Measurements from ENCODE around the gene NAGS. TPM values are rescaled to one million over a fixed set of nuclear protein-coding genes. Genes with fewer than 3 reads are reported as not detected.
A peak's percentile ranks its signal among the peaks of the same experiment; 100 is the strongest.

NAGS gene
- total RNA-seq, 2 experiments from 2014 or later: 1.5 TPM

DNA sequence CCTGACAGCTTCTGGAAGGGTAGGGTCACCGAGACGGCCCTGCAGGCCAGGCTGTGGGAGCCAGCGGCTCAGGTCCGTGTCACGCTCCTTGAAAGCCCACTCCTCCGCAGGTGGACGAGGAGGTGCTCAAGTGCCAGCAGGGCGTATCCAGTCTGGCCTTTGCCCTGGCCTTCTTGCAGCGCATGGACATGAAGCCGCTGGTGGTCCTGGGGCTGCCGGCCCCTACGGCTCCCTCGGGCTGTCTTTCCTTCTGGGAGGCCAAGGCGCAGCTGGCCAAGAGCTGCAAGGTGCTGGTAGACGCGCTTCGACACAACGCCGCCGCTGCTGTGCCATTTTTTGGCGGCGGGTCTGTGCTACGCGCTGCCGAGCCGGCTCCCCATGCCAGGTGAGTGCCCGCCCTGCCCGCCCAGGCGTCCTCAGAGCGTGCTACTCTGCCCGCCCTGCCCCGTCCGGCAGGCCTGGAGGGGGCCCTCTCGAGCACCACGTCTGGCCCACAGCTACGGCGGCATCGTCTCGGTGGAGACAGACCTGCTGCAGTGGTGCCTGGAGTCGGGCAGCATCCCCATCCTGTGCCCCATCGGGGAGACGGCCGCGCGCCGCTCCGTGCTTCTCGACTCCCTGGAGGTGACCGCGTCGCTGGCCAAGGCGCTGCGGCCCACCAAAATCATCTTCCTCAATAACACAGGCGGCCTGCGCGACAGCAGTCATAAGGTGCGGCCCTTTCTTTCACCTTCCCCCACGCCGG lies 1.3 kb downstream of the NAGS start:
- DNase-seq: peak; percentile 47
- Mint-ChIP-seq H3K4me3 (peak overlapping the region; percentile 79), H3K27ac (no peak overlapping the region), H3K36me3 (ENCODE audit: low read depth) (peaks cover 3% of the 10 kb centered on the region), H3K9me3 (no peaks in the 10 kb centered on the region), H3K4me1 (peaks cover 33% of the 10 kb centered on the region), H3K27me3 (peaks cover 18% of the 10 kb centered on the region)
- CTCF ChIA-PET: interaction anchor here (3.0 kb wide), 1 partner anchor 62 kb away, joined by 11 read pairs; no protein-coding TSS in a partner anchor
- POLR2A ChIA-PET: interaction anchor here (1.9 kb wide), 1 partner anchor 97 kb away, joined by 4 read pairs; no protein-coding TSS in a partner anchor

DNA sequence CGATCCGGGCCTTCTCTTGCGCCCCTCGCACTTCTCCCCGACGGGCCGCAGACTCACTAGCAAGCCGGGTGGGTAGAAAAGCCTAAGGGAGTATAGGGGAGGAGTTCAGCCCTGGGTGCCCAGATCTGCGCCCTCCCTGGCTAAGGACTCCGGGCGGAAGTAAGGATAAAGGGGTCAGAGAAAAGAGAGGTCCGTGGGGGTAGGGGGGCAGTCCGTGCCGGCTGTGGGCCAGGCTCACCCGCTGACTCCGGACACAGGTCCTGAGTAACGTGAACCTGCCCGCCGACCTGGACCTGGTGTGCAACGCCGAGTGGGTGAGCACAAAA lies 1.8 kb downstream of the NAGS start:
- H3K27me3 Mint-ChIP-seq: peaks cover 18% of the 10 kb centered on the region
- peak overlapping the region; percentile 79 for H3K4me3 Mint-ChIP-seq
- H3K36me3 Mint-ChIP-seq (ENCODE audit: low read depth): peaks cover 4% of the 10 kb centered on the region
- ChIA-PET POLR2A (interaction anchor here (1.9 kb wide), 1 partner anchor 117 kb away, joined by 7 read pairs; the partner anchor contains the start of gene HDAC5), CTCF (interaction anchor here (1.0 to 3.0 kb wide), 2 partner anchors 37 to 62 kb away, joined by 3 to 11 read pairs; no protein-coding TSS in a partner anchor)
- peaks cover 33% of the 10 kb centered on the region for H3K4me1 Mint-ChIP-seq
- no peak overlapping the region for H3K27ac Mint-ChIP-seq
- no peak for DNase-seq
- H3K9me3 Mint-ChIP-seq: no peaks in the 10 kb centered on the region

DNA sequence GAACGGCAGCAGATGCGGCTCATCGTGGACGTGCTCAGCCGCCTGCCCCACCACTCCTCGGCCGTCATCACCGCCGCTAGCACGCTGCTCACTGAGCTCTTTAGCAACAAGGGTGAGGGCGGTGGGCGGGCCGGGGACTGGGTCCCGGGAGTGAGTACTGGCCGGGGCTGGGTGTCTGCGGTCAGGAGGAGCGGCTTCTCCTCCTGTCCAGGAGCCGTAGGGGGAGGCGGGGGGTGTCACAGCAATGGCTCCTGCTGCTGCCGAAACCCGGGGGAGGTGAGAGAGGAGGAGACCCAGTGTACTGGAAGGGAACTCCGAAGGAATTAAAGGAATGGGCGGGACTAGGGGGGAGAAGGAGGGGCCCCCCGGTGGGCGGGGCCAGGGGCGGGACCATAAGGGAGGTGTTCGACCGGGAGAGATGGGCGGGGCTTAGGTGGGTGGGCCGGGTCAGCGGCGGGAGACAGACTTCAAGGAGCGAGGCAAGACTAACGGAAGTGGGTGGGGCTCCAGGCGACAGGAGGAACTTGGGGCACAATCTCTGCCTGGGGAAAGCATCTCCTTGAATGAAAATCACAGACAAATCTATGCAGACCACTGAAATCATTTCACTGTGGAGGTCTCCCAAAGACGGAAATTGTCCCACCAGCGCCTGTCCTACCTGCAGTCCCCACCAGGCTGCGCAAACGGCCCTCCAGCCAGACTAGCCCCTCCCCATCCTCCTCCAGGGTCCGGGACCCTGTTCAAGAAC lies 2.4 kb downstream of the NAGS start:
- CTCF ChIA-PET: interaction anchor here (0.6 to 3.0 kb wide), 4 partner anchors 33 to 157 kb away, joined by 3 to 11 read pairs (median 3); no protein-coding TSS in a partner anchor
- H3K4me1 Mint-ChIP-seq: peaks cover 36% of the 10 kb centered on the region

DNA sequence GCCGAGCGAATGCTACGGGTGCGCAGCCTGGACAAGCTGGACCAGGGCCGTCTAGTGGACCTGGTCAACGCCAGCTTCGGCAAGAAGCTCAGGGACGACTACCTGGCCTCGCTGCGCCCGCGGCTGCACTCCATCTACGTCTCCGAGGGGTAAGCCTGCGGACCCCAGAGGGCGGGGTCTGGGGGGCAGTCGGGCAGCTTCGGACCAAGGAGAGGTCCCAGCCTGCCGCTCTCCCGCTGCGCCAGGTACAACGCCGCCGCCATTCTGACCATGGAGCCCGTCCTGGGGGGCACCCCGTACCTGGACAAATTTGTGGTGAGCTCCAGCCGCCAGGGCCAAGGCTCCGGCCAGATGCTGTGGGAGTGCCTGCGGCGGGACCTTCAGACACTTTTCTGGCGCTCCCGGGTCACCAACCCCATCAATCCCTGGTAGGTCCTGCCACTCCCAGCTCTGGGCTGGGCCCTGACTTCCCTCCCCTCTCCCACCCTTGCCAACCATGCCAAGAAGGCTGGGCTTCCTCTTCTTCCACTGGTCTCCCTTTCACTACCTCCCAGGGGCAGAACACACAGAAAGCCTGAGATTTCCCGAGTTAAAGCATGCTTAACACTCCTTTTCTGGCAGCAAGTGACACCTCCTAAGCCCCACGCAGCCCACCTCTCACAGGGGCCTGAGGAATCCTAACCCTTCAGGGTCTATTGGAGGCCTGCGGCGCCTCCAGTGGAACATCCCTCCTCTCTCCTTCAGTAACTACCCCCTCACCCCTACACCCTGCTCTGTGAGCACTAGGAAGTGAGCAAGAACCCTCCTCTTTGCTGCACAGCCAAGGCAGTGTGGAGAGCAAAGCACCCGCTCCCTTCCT lies 3.2 kb downstream of the NAGS start:
- CTCF ChIA-PET: interaction anchor here (0.6 to 3.0 kb wide), 6 partner anchors 9 to 157 kb away, joined by 3 to 11 read pairs (median 3); no protein-coding TSS in a partner anchor
- Mint-ChIP-seq H3K4me3 (peak overlapping the region; percentile 79), H3K27me3 (peaks cover 18% of the 10 kb centered on the region), H3K36me3 (ENCODE audit: low read depth) (peaks cover 8% of the 10 kb centered on the region), H3K27ac (peak overlapping the region; percentile 59), H3K9me3 (no peaks in the 10 kb centered on the region), H3K4me1 (peaks cover 35% of the 10 kb centered on the region)
- POLR2A ChIA-PET: interaction anchor here (0.8 to 1.9 kb wide), 3 partner anchors 9 to 116 kb away, joined by 3 to 7 read pairs (median 4); partner anchors contain the start of gene HDAC5
- peak; percentile 20 for DNase-seq

More for the DNA sequence above, 2.4 kb downstream of the NAGS start:
- H3K9me3 Mint-ChIP-seq: no peaks in the 10 kb centered on the region
- DNase-seq: peak; percentile 99
- peaks cover 18% of the 10 kb centered on the region for H3K27me3 Mint-ChIP-seq
- peak overlapping the region; percentile 59 for H3K27ac Mint-ChIP-seq
- POLR2A ChIA-PET: interaction anchor here (1.9 kb wide), 1 partner anchor 116 kb away, joined by 7 read pairs; the partner anchor contains the start of gene HDAC5
- peak overlapping the region; percentile 79 for H3K4me3 Mint-ChIP-seq
- H3K36me3 Mint-ChIP-seq (ENCODE audit: low read depth): peaks cover 8% of the 10 kb centered on the region

DNA sequence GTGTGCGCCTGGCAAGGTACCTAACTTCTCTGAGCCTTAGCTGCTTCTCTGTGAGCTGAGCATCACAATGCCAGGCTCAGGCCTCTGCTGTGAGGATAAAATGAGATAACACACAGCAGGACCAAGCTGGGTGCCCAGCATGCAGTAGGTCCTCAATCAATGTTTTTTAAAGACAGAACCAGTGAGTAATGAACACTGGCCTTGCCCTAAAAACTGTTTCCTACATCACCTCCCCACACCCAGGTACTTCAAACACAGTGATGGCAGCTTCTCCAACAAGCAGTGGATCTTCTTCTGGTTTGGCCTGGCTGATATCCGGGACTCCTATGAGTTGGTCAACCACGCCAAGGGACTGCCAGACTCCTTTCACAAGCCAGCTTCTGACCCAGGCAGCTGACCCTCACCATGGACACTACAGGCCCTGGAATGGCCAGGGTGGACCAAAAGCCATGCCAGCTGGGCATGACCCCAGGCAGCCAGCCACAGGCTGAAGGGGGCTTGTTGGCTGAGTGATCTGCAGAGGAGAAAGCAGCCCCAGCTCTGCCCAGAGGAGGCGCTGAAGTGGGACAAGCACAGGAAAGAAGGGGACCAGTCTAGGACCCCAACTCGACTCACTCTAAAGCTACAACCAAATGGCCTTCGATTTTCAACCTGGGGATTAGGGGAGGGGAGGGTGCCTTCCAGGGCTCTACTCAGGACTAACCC lies 3.9 kb downstream of the NAGS start:
- H3K9me3 Mint-ChIP-seq: no peaks in the 10 kb centered on the region
- peaks cover 18% of the 10 kb centered on the region for H3K27me3 Mint-ChIP-seq
- CTCF ChIA-PET: interaction anchor here (0.6 to 3.0 kb wide), 4 partner anchors 8 to 64 kb away, joined by 3 to 11 read pairs (median 4); no protein-coding TSS in a partner anchor
- peak overlapping the region; percentile 79 for H3K4me3 Mint-ChIP-seq
- no peak for DNase-seq
- H3K36me3 Mint-ChIP-seq (ENCODE audit: low read depth): peaks cover 8% of the 10 kb centered on the region
- H3K27ac Mint-ChIP-seq: peak overlapping the region; percentile 37
- POLR2A ChIA-PET: interaction anchor here (0.7 to 1.9 kb wide), 5 partner anchors 8 to 1010 kb away, joined by 3 to 7 read pairs (median 3); partner anchors contain the start of genes HDAC5 and RPL27
- H3K4me1 Mint-ChIP-seq: peaks cover 40% of the 10 kb centered on the region

DNA sequence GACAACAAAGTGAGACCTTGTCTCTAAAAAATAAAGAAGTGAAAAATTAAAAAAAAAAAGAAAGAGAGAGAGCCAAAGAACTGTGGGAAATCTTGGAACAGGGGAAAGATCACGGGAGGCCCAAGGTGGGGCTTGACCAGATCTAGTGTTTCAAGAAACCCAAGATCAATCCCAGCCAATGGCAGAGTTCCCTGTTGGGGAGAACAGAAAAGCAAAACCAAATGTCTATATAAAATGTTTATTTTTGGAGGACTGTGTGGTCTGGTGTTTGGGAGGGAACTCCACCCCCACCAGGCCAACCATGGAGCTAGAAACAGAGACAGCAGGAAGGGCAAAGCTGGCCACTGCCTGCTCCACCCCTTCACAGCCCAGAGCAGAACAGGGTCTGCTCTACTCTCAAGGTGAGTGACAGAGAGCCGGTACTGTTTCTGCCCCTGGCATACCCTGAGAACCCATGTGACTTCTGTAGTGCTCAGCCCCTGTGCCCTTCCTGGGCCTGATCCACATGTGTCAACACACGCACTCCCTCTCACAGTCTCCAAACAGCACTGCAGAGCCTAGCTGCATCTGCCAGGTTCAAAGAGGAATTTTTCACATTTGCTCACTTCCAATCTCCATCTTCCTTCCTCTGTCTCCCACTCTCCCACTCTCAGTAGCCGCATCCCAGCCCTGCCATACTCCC lies 6.7 kb downstream of the NAGS start:
- peaks cover 47% of the 10 kb centered on the region for H3K4me1 Mint-ChIP-seq
- peaks cover 4% of the 10 kb centered on the region for H3K27me3 Mint-ChIP-seq

DNA sequence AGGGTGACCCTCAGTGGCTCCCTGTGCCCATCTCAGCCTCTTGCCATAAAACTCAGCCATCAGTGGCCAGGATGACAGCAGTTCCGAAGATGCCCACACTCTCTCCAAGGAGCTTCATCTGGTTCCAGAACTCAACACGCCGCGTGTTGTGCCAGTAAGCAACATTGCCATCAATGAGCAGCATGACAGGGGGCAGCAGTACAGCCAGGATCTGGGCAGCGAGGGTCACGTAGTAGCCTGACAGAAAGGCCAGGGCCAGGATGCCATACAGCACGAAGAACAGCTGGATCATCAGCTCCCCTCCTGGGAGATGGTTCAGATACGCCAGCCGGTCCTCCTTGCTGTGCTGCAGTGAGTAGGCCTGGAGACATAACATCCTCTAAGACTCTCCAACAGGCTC lies 7.5 kb downstream of the NAGS start:
- Mint-ChIP-seq H3K36me3 (ENCODE audit: low read depth) (peaks cover 10% of the 10 kb centered on the region), H3K4me1 (peaks cover 40% of the 10 kb centered on the region), H3K9me3 (no peaks in the 10 kb centered on the region), H3K4me3 (no peak overlapping the region), H3K27me3 (no peaks in the 10 kb centered on the region), H3K27ac (no peak overlapping the region)
- no peak for DNase-seq
- ChIA-PET POLR2A (interaction anchor here (2.0 kb wide), 1 partner anchor 112 kb away, joined by 4 read pairs; the partner anchor contains the start of gene HDAC5), CTCF (interaction anchor here (0.6 to 1.6 kb wide), 2 partner anchors 28 to 68 kb away, joined by 3 read pairs; no protein-coding TSS in a partner anchor)

More for the DNA sequence above, 6.7 kb downstream of the NAGS start:
- H3K27ac Mint-ChIP-seq: no peak overlapping the region
- no peaks in the 10 kb centered on the region for H3K9me3 Mint-ChIP-seq
- peaks cover 10% of the 10 kb centered on the region for H3K36me3 Mint-ChIP-seq (ENCODE audit: low read depth)
- no peak overlapping the region for H3K4me3 Mint-ChIP-seq
- DNase-seq: no peak
- ChIA-PET CTCF (interaction anchor here (0.6 to 1.6 kb wide), 2 partner anchors 67 to 535 kb away, joined by 3 read pairs; no protein-coding TSS in a partner anchor), POLR2A (interaction anchor here (2.0 kb wide), 1 partner anchor 113 kb away, joined by 4 read pairs; the partner anchor contains the start of gene HDAC5)

DNA sequence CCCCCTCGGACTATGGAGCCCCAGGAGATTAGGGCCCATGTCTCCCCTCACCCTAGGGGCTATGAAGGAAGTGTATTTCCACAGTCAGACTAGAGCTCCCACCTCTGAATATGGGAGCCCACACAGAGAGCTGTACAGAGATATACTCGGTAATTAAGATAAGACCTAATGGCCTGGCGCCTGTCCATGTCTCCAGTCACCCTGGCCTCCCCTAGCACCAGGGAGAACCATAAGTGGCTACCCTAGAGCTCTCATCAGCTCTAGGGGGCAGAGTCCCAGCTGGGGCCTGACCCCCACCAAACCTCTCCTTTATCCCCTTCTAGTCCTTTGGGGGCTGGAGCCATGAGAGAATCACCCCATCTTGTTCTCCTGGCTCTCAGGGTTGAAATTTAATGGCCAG lies 8.0 kb downstream of the NAGS start:
- H3K4me3 Mint-ChIP-seq: no peak overlapping the region
- H3K36me3 Mint-ChIP-seq (ENCODE audit: low read depth): peaks cover 10% of the 10 kb centered on the region
- H3K27me3 Mint-ChIP-seq: no peaks in the 10 kb centered on the region
- peaks cover 38% of the 10 kb centered on the region for H3K4me1 Mint-ChIP-seq
- H3K27ac Mint-ChIP-seq: no peak overlapping the region
- no peaks in the 10 kb centered on the region for H3K9me3 Mint-ChIP-seq
- DNase-seq: no peak
- ChIA-PET CTCF (no interaction called here), POLR2A (interaction anchor here (2.0 kb wide), 1 partner anchor 111 kb away, joined by 4 read pairs; the partner anchor contains the start of gene HDAC5)

DNA sequence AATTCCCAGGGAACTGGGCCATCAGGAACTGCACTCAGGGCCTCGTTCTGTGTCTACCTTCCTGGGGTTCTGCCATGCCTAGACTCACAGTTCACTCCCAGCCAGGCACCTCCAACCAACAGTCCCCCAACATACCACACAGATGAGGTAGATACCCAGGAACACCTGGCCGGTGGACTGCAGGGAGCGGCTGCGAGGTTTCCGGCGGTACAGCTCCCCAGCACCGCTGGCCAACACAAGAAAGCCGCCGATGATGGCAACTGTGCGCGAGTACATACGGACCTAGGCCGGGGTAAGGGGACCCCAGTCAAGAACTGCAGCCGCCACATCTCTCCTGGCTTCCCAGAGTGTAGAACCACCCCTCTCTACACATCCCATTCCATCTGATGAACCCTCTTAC lies 8.5 kb downstream of the NAGS start:
- Mint-ChIP-seq H3K27me3 (no peaks in the 10 kb centered on the region), H3K4me1 (peaks cover 35% of the 10 kb centered on the region), H3K4me3 (no peak overlapping the region), H3K27ac (no peak overlapping the region), H3K9me3 (no peaks in the 10 kb centered on the region), H3K36me3 (ENCODE audit: low read depth) (peaks cover 10% of the 10 kb centered on the region)
- no peak for DNase-seq
- ChIA-PET CTCF (no interaction called here), POLR2A (interaction anchor here (2.0 kb wide), 1 partner anchor 111 kb away, joined by 4 read pairs; the partner anchor contains the start of gene HDAC5)

DNA sequence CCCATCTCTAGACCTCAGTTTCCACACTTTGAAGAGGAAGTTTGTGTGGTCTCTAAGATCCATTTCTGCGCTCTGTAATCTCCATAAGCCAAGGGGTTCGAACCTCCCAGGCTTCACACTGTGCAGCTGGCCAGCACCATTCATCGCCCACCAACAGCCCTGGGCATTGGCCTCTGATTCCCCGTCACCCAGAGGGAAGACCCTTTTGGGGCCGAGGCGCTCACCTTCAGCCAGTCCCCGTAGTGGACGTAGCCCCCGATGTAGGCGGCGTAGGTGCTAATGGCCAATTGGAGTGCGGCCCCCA lies 9.7 kb downstream of the NAGS start:
- Mint-ChIP-seq H3K9me3 (no peaks in the 10 kb centered on the region), H3K36me3 (ENCODE audit: low read depth) (peaks cover 7% of the 10 kb centered on the region), H3K4me3 (peak overlapping the region; percentile 98), H3K27me3 (no peaks in the 10 kb centered on the region), H3K27ac (peak overlapping the region; percentile 88), H3K4me1 (peaks cover 27% of the 10 kb centered on the region)
- ChIA-PET CTCF (interaction anchor here (1.1 kb wide), 2 partner anchors 16 to 70 kb away, joined by 3 read pairs; no protein-coding TSS in a partner anchor), POLR2A (interaction anchor here (1.0 to 1.4 kb wide), 4 partner anchors 9 to 530 kb away, joined by 3 to 8 read pairs (median 4); partner anchors contain the start of genes DHX8 and LSM12)
- no peak for DNase-seq

All from activated CD4-positive, alpha-beta memory T cell treated with anti-CD3 and anti-CD28 coated beads, Interleukin-2, amount 10 ng/mL, durations not matched to agents 7 days and 5 days (primary cell).